ENCODE data around the gene RAB9A.
A peak's percentile ranks its signal among the peaks of the same experiment; 100 is the strongest.
"Not testable (repeated sequence)": the region's sequence is repeated elsewhere in the genome, so short reads cannot be mapped to it uniquely, and the experiment has no call there.

RAB9A gene

DNA sequence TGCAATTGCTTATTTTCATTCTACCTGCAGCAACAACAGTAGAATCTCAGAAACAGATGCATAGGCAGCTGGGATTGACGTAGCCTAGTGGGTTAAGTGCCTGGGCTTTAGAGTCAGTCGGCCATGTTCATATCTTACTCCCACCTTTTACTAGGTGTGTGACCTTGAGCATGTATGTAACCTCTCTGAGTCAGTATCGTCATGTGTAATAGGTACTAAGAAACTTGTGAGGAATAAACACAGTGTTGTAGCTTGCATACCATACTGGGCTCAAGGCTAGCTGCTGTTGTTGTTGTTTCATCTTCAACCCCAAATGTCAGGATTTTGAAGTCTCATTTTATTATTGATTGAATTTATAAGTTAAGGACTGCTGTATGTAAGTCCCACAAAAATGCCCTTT lies 14.2 kb downstream of the RAB9A start:
- DNase-seq, result no peak

DNA sequence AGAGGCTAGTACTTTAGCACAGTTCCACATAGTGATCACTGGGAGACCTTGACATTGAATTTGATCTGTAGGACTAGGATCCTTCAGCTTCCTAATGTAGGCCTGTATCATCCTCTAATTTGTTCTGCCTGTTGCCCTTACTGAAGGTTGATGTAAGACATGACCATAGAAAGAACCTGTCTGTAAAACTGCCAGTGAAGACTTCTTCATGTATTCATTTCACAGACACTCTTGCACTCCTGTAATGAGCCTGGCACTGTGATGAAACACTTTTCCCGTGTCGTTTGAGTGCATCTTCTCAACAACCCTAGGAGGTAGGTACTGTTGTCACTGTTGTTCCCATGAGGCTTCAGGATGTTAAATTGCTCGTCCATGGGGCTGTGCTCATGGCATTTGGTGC lies 14.7 kb downstream of the RAB9A start:
- DNase-seq, result no peak

DNA sequence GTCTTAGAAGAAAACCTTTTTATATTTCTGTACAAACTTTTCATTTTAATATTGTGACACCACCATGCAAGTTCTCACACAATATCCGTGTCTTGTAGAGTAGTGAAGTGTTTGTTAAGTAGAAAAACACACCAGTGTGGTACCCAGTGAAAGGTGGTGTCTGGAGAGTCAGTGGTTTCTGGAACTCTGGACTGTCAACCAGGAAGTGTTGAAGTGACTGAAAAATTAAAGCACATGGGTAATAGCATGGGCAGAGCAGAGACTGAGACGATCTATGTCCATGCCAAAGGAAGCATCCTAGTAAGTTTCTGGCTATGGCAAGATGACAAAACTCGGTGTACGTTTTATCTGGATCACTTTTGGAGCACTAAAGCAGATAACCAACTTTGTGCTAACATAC lies 22.2 kb downstream of the RAB9A start:
- no peak for DNase-seq

DNA sequence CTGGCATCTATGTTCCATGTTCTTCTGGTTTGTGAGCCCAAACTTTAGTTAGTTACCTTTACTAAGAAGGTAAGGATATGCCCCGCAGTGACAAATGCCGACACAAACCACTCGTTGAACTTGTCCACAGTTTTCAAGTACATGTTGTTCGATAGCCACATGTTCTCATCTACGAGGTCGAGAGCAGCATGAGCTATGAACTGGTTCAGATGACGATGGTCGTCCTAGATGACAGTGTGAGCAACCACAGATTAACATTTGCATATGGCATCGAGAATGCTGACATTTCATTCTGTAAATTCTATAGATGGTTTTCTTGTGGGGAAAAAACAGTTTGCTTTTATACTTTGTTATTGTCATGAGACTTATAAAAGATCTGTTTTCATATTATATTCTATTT lies 27.5 kb downstream of the RAB9A start:
- DNase-seq, result no peak

DNA sequence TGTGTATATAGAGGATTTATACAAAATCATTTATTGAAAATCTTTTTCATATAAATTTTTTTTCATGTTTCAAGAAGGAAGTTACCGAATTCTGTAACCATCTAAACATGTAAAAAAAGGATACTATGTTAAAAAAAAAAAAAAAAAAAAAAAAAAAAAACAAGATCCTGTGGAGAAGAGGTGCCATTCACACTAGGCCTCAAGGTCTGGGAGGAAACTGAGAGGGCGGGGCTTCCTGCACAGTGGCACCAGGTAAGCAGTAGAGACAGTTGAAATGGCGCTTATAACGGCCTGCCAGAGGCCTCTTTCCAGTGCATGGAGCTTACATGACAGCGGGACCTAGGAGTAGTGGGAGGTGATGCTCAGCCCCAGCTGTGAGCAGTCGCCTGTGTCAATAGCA lies 28.0 kb downstream of the RAB9A start:
- DNase-seq, result no peak

DNA sequence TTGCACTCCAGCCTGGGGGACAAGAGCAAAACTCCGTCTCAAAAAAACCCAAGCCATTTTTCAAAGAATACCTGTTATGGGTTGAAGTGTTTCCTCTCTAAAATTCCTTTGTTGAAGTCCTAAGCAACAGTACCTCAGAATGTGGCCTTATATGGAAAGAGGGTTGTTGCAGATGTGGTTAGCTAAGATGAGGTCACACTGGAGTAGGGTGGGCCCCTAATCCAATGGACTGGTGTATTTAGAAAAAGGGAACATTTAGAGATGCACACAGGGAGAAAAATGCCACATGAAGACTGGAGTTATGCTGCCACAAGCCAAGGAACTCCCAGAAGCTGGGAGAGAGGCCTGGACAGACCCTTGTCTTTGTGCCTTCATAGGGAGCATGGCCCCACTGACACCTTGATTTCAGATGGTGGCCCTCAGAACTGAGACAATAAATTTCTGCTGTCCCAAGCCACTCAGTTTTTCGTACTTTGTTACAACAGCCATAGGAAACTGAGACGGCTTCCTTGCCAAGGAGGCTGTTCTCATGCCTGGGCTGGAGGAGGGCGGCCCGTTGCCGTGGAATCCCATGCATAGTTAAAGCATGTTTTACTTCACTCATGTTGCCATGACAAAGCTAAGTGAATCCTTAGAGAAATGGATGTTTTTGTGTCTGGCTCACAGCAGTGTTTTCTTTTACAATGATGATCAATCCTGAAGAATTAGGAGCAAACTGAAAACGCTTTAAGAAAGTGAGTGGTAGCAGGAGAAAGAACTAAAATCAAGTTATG lies 29.0 kb downstream of the RAB9A start:
- DNase-seq, result no peak

DNA sequence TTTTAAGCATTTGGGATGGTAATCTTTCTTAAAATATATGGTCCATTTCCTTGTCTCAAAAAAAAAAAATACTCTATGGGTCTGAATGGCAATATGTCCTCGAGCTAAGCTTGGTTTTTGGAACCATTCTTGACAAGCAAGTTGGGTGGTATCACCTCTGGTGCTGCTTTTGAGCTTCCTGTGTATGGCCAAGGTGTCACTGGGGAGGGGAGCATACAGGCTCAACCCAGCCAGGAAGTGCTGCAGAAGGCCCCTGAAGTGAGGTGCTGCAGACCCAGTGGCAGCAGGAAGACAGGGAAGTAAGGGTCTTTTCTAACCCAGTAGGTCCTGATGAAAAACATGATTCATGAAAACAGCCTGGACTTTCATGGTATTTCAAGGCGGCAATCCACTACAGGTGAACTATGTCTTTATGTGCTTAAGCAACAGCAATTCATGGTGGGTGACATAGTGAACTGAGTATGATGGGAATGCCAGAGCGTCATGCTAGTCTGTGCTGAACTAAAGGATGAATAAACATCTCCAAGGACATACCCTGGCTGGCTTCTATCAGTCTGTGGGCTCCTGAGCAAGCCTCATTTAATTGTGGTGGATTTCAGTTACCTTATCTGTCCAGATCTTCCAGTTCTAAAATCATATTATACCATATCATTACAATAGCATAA lies 30.4 kb downstream of the RAB9A start:
- no peak for DNase-seq

DNA sequence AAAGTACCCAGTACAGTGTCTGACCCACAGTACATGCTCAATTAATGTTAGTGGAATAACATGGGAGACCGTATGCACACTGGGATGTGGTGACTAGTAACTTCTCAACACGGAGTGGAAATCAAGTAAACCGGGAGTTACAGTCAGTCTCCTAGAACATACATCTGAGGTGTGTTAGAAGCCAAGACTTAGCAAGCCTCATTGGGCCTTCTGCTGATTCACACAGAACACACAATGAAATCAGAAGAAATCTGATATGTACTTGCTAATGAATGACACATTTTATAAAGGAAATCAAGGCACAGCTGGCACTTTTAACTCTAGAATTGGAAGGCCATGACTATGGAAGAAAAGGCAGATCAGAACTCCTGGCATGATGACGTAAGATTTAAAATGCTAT lies 32.4 kb downstream of the RAB9A start:
- DNase-seq, result peak; percentile 38

DNA sequence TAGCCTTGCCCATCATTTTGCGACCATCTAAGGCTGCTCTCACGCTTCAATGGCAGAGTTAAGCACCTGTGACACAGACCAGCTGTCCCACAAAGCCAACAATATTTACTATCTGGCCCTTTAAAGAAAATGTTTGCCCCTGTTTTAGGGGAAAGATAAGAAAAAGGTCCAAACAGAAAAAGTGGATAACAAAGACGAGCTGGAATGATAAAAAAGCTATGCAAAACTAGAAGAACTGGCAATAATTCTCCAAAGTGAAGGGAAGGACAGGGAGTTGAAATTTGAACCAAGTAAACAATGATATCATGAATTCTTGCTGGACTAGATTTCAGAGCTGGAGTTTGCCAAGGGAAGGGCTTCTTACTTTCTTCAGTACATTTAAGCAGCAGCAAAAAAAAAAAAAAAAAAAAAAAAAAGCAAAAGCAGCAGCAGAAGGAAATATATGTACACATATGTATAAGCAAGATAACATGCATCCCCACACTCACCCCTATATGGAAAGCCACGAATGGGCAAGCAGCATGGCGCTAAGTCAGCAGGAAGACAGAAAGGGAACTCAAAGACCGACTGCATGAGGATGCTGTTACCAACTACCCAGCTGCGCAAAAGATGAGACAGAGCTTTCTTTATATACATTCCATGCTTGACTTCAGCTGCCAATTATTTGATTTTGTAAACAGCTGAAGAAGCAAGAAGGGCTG lies 33.0 kb downstream of the RAB9A start:
- peak; percentile 38 for DNase-seq

DNA sequence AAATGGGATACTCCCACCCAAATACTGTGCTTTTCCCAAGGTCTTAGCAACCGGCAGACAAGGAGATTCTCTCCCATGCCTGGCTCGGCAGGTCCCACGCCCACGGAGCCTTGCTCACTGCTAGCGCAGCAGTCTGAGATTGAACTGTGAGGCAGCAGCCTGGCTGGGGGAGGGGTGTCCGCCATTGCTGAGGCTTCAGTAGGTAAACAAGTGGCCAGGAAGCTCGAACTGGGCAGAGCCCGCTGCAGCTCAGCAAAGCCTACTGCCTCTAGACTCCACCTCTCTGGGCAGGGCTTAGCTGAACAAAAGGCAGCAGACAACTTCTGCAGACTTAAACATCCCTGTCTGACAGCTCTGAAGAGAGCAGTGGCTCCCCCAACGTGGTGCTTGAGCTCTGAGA lies 36.0 kb downstream of the RAB9A start:
- DNase-seq, result not testable (repeated sequence)

DNA sequence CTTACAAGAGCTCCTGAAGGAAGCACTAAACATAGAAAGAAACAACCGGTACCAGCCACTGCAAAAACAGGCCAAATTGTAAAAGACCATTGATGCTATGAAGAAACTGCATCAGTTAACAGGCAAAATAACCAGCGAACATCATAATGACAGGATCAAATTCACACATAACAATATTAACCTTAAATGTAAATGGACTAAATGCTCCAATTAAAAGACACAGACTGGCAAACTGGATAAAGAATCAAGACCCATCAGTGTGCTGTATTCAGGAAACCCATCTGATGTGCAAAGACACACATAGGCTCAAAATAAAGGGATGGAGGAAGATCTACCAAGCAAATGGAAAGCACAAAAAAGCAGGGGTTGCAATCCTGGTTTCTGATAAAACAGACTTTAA lies 37.7 kb downstream of the RAB9A start:
- DNase-seq, result not testable (repeated sequence)

DNA sequence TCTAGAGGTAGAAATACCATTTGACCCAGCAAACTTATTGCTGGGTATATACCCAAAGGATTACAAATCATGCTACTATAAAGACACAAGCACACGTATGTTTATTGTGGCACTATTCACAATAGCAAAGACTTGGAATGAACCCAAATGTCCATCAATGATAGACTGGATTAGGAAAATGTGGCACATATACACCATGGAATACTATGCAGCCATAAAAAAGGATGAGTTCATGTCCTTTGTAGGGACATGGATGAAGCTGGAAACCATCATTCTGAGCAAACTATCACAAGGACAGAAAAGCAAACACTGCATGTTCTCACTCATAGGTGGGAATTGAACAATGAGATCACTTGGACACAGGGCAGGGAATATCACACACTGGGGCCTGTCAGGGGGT lies 41.6 kb downstream of the RAB9A start:
- DNase-seq, result not testable (repeated sequence)

DNA sequence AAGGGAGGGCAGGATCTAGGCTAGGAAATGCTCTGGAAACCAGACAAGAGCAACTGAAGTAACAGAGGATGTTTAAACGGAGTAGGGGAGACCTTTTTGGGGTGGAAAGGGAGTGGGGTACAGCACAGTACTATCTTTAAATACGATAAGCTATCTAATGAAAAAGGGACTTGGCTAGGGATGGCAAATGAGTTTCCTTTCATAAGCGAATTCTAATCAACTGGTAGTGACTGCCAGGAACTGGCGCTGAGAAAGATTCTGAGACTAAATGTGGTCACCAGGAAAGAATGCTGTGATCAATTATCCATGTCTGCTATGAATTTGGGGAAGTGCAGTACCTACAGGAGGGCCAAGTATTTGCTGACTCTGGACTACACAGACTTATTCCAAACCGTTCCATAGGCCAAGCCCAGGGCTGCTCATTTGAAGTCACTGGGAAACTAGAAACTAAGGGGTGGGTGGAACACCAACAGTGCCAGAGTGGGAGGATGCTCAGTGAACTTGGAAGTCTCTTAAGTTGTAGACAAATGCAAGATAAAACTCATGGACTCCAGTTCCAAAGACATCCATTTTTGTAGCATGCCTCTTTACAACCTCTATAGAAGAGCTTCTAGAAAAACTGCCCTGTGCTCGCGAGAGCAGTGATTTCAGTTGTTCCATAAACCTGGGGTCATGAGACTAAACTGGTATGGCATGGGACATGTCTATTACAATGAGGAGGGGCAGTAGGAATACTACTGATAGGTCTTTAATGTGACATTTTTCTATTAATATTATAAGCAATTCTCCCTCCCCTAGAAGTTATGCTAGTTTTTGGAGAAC lies 43.5 kb downstream of the RAB9A start:
- DNase-seq, result no peak

DNA sequence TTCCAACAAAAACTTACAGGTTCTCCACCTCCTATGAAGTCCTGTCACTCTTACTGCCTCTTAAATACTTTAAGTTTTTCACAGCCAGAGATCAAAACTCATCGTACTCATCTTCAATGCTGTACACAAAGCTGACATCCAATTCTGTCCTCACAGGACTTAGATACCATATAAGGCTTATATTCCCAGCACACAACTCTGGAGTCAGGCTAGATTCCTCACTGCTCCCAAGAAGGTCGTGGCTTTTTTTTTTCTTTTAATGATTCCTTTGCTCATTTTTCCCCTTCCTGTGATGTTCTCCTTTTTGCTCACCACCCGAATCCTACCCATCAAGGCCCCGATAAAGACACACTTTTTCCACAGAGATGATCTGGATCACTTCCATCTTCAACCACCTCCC lies 44.6 kb downstream of the RAB9A start:
- DNase-seq, result no peak

DNA sequence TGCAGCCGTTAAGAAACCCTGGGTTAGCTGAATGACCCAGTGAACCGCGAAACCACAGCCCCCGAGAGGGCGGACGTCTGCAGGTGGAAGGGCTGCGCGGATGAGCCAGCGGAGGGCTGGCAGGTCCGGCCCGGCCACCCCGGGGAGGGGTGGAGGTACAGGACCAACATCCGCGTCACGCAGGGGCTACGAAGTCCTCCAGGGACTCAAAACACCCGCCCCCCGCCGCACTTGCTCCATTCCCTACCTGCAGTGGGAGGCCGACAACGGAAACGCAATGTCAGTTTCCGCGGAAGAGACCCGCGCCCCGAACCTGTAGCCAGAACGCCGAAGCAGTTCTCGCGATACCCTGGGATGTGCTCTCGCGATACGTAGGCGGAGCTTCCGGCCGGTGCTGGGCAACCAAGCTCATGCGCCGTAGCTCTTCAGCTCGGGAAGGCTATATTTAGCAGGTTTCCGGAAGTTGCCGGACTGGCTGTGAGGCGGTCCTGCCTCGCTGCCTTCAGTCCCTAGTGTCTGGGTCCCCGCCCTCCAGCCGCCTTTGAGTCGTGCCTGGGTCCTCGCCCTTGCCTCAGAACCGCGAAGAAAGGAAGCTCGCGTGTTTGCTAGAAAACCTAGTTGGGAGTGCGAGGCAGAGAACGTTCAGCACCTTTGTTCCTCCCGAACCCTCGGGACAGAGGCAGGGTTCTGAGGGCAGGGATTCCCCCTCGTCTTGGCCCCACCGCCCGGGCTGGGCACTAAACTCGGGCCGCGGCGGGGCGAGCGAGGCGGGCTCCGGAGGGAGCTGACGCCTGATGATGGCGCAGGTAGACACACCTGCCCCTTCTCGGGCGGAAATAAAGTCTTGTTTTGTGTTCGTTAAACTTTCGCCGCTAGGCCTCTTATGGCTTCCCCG lies 45.6 kb downstream of the RAB9A start, which contains the start of the genes OFD1 and TRAPPC2:
TSS of gene OFD1 (plus strand) at position 471 of the 895 bp plus-strand sequence. CDS start at position 795, 324 bp downstream.
TSS of gene TRAPPC2 (minus strand) at position 343 of the 895 bp plus-strand sequence. CDS start 14,657 bp downstream, outside the sequence.
- peak; percentile 96 for DNase-seq

DNA sequence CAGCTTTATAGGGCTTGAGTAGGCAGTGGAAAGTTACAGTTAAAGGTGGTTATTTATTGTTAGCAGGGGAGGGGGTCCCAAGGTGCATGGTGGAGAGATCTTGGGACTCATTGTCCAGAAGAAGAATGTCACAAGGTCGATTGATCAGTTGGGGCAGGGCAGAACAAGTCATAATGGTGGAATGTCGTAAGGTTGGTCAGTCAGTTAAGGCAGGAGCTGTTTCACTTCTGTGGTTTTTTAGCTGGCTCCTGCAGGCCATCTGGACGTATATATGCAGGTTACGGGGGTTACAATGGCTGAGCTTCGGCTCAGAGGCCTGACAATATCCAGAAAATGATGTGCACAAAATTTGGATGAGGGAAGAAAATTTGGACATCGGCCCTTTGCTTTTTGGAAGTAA lies 52.8 kb downstream of the RAB9A start:
- no peak for DNase-seq

DNA sequence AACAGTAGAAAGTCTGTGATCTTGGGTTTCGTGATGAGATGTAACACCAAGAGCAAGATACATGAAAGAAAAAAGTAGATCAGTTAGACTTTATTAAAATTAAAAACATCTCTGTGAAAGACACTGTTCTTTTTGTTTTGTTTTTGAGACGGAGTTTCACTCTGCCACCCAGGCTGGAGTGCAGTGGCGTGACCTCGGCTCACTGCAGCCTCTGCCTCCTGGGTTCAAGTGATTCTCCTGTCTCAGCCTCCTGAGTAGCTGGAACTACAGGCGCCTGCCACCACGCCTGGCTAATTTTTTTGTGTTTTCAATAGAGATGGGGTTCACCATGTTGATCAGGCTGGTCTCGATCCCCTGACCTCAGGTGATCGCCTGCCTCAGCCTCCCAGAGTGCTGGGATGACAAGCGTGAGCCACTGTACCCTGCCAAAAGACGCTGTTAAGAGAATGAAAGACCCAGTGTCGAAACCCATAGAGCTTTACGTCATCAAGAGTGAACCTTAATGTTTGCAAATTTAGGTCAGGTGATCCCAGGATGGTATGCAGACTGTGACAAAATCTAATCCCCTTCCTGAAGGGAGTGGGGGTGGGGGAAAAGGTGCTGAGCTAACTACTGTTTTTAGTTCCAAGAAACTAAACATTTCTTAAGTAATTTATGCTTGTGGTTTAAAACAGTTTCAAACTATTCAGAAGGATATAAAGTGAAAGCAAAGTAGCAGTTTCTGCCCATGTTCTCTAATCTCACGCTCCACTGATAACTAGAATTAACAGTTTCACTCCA lies 53.7 kb downstream of the RAB9A start:
- no peak for DNase-seq

DNA sequence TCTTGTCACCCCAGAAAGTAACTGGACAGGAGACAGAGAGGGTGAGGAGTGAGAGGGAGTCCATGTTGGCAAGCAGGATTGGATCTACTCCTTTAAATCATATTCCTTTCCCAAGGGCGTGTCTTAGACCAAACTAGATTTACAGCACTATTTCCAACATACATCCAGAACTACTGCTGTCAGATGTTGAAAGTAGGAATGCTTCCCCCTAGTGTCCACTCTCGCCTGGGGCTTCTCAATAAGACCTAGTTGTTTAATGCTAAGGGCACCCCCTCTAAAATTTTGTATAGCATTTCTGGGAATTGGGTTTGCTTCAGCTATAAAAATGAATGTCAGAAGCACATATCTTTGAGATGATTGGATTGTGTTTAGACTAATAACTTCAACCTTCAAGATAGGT lies 58.9 kb downstream of the RAB9A start:
- DNase-seq, result peak; percentile 14

DNA sequence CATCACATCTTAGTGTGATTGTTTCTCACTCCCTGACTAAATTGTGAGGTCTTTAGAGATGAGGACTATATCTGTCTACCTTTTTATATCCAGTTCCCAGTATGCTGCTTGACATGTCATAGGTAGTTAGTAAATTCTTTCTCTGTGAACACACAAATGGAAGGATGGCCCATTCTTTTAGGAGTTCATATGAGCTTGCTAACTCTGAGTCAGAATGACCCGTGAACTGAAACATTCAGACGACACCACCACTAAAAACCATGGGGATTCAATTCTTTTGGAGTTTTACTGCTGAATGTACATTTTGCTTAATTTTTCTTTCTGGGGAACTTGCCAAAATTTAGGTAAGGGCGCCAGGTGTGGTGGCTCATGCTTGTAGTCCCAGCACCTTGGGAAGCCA lies 59.6 kb downstream of the RAB9A start:
- DNase-seq, result no peak

DNA sequence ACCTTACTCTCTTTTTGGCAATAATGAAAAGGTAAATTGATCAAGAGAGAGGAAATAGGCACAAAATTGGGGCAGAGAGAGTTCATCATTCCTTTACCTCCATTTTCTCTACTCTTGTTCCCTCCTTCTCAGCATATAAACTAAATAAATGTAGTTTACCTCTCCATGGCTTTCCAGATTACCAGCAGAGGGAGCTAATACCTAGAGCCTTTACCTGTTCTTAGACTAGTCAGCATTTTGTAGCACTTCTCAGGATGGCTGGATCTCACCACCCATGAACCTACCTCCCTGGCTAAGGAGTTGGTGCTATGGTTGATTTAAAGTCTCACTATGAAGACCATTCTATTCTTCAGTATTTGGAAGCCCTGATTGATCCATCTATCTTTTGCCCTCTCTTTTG lies 61.3 kb downstream of the RAB9A start:
- DNase-seq, result peak; percentile 48

DNA sequence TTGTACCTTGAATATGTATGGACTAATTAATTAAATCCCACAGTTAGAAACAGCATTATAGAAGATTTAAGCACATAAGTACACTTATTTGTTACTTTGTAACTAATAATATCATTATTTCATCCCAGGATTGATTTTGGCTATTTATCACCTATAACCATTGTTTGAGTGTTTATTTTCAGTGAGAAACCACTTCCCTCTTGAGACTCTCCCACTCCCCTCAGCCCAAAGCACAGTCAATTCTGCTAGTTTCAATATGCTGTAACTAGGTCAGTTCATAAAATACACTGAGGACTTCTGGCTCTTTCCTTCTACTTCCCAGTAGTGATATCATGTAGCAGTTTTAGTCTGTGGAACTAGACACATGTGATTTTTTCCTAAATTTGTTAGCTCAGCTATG lies 61.9 kb downstream of the RAB9A start:
- no peak for DNase-seq

Data from NCI-H1092 treated with DMSO at 0.1 percent for 48 hours (cell line).